ENCODE data around the gene SDHD.
A peak's percentile ranks its signal among the peaks of the same experiment; 100 is the strongest.

Gene SDHD

GRCh38 chr11:112042161-112042960 is 44.3 kb upstream of the SDHD start:
- peak; percentile 65; the same call in 2 of the 3 replicates for ATAC-seq

DNA sequence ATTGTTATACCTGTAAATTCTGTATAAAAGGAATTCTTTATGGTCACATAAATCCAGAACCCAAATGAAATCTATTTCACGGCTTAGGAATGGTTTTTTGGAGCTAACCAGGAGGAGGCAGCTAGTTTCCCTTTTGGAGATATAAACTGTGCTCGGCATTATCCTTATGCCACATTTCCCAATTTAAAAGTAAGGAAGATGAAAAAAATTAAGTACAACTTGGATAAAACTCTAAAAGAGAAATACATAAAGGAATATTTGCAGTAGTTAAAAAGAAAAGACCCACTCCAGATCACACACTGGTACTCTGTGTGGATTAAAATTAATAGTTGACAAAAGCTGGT is 43.7 kb upstream of the SDHD start:
- no peak for TF ChIP-seq ISL1 (CRISPR knock-in tag; IDR thresholded peaks at IDR 0.05)
- no peak for TF ChIP-seq ESRRG (CRISPR knock-in tag; IDR thresholded peaks at IDR 0.05)
- no peak for TF ChIP-seq TOX (CRISPR knock-in tag; IDR thresholded peaks at IDR 0.05; ENCODE audit: borderline replicate concordance)
- TF ChIP-seq TCF4 (CRISPR knock-in tag; IDR thresholded peaks at IDR 0.05; ENCODE audit: borderline replicate concordance) = no peak
- TF ChIP-seq OSR1 (CRISPR knock-in tag; IDR thresholded peaks at IDR 0.05) = no peak
- TF ChIP-seq, protein P1, sequence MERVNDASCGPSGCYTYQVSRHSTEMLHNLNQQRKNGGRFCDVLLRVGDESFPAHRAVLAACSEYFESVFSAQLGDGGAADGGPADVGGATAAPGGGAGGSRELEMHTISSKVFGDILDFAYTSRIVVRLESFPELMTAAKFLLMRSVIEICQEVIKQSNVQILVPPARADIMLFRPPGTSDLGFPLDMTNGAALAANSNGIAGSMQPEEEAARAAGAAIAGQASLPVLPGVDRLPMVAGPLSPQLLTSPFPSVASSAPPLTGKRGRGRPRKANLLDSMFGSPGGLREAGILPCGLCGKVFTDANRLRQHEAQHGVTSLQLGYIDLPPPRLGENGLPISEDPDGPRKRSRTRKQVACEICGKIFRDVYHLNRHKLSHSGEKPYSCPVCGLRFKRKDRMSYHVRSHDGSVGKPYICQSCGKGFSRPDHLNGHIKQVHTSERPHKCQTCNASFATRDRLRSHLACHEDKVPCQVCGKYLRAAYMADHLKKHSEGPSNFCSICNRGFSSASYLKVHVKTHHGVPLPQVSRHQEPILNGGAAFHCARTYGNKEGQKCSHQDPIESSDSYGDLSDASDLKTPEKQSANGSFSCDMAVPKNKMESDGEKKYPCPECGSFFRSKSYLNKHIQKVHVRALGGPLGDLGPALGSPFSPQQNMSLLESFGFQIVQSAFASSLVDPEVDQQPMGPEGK (CRISPR knock-in tag; IDR thresholded peaks at IDR 0.05; ENCODE audit: borderline replicate concordance) = no peak
- TF ChIP-seq CSDC2 (CRISPR knock-in tag; IDR thresholded peaks at IDR 0.05) = no peak
- no peak for TF ChIP-seq ZNF8 (CRISPR knock-in tag; IDR thresholded peaks at IDR 0.05)
- TF ChIP-seq RARB (CRISPR knock-in tag; IDR thresholded peaks at IDR 0.05) = no peak
- TF ChIP-seq, protein P2, sequence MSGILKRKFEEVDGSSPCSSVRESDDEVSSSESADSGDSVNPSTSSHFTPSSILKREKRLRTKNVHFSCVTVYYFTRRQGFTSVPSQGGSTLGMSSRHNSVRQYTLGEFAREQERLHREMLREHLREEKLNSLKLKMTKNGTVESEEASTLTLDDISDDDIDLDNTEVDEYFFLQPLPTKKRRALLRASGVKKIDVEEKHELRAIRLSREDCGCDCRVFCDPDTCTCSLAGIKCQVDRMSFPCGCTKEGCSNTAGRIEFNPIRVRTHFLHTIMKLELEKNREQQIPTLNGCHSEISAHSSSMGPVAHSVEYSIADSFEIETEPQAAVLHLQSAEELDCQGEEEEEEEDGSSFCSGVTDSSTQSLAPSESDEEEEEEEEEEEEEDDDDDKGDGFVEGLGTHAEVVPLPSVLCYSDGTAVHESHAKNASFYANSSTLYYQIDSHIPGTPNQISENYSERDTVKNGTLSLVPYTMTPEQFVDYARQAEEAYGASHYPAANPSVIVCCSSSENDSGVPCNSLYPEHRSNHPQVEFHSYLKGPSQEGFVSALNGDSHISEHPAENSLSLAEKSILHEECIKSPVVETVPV (CRISPR knock-in tag; IDR thresholded peaks at IDR 0.05) = no peak
- TF ChIP-seq ZFP30 (CRISPR knock-in tag; IDR thresholded peaks at IDR 0.05) = no peak
- TF ChIP-seq GLIS3 (CRISPR knock-in tag; IDR thresholded peaks at IDR 0.05) = no peak
- no peak for TF ChIP-seq POU6F1 (CRISPR knock-in tag; IDR thresholded peaks at IDR 0.05; ENCODE audit: borderline replicate concordance, low read depth)
- TF ChIP-seq ZFP3 (CRISPR knock-in tag; IDR thresholded peaks at IDR 0.05) = no peak
- TF ChIP-seq SNAI2 (CRISPR knock-in tag; IDR thresholded peaks at IDR 0.05) = no peak
- no peak for TF ChIP-seq ZNF70 (CRISPR knock-in tag; IDR thresholded peaks at IDR 0.05)
- no peak for TF ChIP-seq PPARA (CRISPR knock-in tag; IDR thresholded peaks at IDR 0.05; ENCODE audit: borderline replicate concordance)
- TF ChIP-seq BACH2 (CRISPR knock-in tag; IDR thresholded peaks at IDR 0.05; ENCODE audit: borderline replicate concordance) = no peak
- TF ChIP-seq, protein P3, sequence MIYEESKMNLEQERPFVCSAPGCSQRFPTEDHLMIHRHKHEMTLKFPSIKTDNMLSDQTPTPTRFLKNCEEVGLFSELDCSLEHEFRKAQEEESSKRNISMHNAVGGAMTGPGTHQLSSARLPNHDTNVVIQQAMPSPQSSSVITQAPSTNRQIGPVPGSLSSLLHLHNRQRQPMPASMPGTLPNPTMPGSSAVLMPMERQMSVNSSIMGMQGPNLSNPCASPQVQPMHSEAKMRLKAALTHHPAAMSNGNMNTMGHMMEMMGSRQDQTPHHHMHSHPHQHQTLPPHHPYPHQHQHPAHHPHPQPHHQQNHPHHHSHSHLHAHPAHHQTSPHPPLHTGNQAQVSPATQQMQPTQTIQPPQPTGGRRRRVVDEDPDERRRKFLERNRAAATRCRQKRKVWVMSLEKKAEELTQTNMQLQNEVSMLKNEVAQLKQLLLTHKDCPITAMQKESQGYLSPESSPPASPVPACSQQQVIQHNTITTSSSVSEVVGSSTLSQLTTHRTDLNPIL (CRISPR knock-in tag; IDR thresholded peaks at IDR 0.05; ENCODE audit: low read depth) = no peak
- TF ChIP-seq ZC3H10 (CRISPR knock-in tag; IDR thresholded peaks at IDR 0.05) = no peak
- ATAC-seq = peak; percentile 31; the same call in 2 of the 3 replicates

More at GRCh38 chr11:112042161-112042960, 44.3 kb upstream of the SDHD start:
- TF ChIP-seq POU6F1 (CRISPR knock-in tag; IDR thresholded peaks at IDR 0.05; ENCODE audit: borderline replicate concordance, low read depth) (no peak), ARNTL (CRISPR knock-in tag; IDR thresholded peaks at IDR 0.05; ENCODE audit: borderline replicate concordance, low read depth) (no peak), BACH2 (CRISPR knock-in tag; IDR thresholded peaks at IDR 0.05; ENCODE audit: borderline replicate concordance) (no peak), ZNF8 (CRISPR knock-in tag; IDR thresholded peaks at IDR 0.05) (no peak), ZFP3 (CRISPR knock-in tag; IDR thresholded peaks at IDR 0.05) (no peak), PPARA (CRISPR knock-in tag; IDR thresholded peaks at IDR 0.05; ENCODE audit: borderline replicate concordance) (no peak), ISL1 (CRISPR knock-in tag; IDR thresholded peaks at IDR 0.05) (no peak), OSR1 (CRISPR knock-in tag; IDR thresholded peaks at IDR 0.05) (no peak), ZFP30 (CRISPR knock-in tag; IDR thresholded peaks at IDR 0.05) (no peak), ESRRG (CRISPR knock-in tag; IDR thresholded peaks at IDR 0.05) (no peak), ZNF565 (CRISPR knock-in tag; conservative IDR thresholded peaks at IDR 0.05; ENCODE audit: low read depth) (no peak), SNAI2 (CRISPR knock-in tag; IDR thresholded peaks at IDR 0.05) (no peak), RARB (CRISPR knock-in tag; IDR thresholded peaks at IDR 0.05) (no peak)
- TF ChIP-seq, protein P2 (CRISPR knock-in tag; IDR thresholded peaks at IDR 0.05) = no peak
